GM21529 (cell line): ENCODE results near the gene OPA1.

Experiments used
- ATAC-seq: cut with Tn5 transposase; IDR thresholded peaks from one replicate; pipeline ENCODE4 v1.9.1; 2021; ENCODE audit not compliant: unreplicated experiment

OPA1 gene

DNA sequence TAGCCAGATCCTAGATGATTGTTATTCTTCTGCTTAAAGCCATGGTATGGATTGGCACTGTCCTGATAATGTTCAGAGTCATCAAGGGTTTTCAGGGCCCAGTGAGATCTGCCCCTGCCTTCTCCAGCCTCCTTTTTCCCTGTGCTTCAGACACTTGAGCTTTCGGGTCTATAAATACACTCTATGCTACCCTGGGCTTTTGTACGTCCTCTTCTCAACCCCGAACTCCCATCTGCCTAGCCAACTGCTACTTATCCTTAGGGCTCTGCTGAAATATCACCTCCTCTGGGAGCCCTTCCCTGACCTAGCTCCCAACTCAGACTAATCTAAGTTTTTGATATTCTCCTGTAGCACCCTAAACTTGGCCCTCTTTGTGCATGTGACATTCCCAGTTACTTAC is 115.3 kb downstream of the OPA1 start:
- no peak for ATAC-seq

DNA sequence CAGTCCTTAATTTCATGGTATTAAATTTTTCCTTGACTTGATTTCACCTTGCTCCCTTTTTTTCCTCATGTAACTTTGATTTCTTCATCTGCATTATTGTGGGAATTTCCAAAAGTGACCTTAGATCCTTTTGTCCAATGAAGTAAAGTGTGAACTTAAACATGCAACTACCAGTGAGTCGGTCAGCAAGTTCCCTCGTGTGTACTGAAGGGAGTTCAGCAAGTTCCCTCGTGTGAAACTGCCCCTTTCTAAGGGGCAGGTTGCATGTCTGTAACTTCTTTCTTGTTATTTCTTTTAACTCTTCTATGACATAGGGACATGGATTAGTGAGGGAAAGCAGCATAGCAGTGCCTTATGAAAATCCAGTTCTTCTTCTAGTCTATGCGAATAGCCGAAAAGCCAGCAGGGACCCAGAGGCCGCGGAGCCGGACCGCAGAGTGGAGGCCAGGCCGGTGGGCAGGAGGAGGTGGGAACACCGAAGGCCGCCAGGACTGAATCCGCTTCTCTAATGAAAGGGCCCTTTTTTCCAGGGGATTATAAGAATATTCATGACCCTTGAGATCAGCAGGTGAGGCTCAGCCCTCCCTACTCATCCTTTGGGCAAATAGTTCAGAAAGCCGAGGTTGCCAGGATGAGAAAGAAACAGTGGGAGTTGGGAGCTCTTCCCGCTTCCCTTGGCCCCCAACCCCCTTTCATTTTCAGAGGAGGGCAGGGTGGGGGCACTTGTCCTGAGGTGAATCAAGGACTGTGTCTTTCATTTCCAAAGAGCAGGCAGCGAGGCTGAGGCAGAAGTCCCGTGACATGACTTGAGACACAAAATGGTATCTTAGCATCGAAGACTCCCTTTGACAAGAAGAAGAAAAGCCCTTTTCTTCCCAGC is 117.5 kb downstream of the OPA1 start:
- ATAC-seq: no peak

DNA sequence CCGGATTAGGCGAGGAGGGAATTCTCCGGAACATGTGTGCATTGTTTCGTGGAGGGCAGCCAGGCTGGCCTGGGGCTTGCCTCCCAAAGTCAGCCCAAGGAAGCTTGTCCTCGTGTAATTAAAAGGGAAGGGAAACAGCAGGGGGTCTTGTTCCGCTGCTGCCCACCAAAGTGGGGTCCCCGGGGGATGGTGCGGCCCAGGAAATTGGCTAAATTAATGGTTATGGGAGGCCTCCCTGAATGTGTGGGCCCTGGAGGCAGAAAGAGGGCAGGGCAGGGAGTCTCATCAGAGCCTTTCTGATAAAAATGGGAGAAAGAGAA is 118.1 kb downstream of the OPA1 start:
- ATAC-seq: no peak

DNA sequence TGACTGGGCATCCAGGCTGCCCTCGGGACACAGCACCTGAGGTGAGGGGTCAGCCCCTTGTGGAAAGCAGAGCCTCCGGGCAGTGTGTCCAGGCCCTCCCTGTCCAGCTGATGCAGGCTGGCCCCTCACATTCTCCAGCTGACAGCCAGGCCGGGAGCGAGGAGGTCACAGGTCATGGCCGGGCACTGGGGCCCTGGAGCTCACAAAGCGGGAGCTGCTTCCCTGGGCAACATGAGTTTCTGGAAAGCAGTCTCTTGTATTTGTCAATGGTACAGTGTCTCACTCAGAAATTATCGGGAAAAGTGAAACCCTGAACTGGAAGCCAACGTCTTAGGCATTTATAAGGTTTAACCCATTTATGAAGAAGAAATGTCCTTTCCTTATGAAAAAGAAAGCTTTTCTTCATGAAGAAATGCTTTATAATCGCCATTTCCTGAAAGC is 118.5 kb downstream of the OPA1 start:
- ATAC-seq: no peak

DNA sequence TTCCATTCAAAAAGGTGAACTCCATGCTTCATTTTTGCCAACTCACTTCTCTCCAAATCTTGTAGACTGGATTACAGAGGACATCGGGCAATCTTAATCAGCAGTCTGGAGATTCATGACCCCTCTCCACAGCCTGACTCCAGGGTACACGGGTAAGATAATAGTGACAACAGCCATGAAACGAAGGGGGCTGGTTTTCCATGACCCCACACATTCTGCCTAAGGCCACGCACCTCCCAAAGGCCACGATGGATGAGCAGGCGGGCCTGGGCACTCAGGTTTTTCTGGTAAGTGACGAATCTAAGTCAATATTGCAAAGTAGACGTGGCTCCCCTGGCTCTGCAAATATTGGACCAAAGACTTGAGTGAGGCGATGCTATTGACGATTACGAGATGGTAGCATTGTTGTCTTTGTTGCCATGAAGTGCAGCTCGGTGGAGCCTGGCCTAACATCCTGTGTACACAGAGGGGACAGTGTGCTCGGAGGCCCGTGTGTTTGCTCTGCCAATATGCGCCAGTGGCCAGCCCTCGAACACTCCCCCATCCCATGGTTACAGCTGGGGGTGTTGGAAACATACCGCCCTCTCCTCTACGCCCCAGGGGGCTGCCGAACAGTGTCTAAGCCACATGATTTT is 119.1 kb downstream of the OPA1 start:
- no peak for ATAC-seq

DNA sequence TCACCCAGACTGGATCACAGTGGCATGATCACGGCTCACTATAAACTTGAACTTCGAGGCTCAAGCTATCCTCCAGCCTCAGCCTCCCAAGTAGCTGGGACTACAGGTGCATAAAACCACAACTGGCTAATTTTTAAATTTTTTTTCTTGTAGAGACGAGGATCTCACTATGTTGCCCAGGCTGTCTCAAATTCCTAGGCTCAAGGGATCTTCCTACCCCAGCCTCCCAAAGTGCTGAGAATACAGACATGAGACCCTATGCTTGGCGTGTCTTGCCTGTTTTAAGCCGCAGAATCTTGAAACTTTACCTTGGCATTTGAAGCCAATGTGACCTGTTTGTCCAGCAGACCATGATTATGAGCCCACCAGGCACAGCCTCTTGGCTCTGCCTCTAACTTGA is 119.9 kb downstream of the OPA1 start:
- ATAC-seq: no peak

DNA sequence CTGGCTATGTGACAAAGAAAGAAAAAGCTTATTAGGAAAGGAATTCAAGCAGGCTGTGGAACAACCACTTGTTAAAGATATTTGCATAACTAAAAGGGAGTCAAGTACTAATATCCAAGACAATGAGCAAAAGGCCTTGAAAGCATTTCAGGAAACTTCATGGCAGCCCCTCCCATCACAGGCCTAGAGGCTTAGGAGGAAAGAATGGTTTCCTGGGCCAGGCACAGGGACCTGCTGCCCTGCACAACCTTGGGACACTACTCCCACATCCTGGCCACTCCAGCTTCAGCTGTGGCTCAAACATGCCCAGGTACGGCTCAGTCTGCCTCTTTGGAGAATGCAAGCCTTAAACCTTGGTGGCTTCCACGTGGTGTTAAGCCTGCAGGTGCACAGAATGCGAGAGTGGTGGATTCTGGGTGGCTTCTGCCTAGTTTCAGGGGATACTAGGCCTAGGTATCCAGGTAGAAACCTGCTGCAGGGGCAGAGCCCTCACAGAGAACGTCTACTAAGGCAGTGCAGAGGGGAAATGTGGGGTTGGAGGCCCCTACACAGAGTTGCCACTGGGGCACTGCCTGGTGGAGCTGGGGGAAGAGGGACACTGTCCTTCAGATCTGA is 121.6 kb downstream of the OPA1 start:
- ATAC-seq: no peak

DNA sequence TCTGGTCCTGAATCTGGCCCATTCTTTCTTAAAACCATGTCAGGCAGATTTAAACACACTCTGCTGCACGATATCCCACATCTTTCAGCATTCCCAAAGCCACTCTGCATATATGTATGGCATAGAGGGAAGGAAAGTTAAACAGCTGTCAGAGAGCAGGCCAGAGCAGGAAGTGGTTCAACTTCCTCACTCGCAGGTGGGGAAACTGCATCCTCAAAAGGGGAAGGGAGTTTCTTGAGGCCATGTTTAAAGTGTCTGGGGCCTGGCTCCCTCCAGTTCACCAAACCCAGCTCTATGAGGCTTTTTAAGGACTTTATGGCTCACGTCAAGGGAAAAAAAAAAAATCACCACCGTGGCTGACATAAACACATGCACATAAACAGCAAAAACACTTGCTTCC is 123.1 kb downstream of the OPA1 start:
- no peak for ATAC-seq

DNA sequence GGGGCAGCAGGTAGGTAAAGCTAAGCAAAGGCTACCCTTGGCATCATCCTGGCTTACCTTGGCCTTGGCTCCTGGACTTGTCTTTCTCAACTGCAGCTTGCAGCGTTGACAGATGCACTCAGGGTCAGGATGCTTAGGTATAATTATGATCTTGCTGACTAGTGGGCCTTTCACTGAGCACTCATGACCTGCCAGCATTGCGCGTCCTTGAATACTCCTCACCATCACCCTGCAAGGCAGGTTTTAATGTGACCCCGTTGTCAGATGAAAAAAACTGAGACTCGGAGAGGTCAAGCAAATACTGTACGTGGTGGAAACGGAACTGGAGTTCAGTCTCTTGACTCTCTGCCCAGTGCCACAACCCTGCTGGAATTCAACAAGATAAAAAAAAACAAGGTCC is 126.7 kb downstream of the OPA1 start:
- ATAC-seq: no peak

DNA sequence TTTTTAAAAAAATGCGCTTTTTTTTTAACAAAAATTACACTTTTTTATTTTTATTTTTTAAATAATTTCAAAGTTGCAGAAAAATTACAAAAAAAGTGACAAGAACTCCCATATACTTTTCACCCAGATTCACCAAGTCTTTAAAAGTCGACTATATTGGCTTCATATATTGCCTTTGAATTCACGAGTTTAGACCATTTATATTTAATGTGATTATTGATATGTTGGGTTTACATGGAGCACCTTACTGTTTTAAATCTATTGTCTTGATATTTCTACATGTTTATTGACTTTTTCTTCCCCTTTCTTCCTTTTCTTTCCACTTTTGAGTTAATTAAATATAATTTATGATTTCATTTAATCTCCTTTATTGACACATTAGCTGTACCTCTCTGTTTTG is 127.2 kb downstream of the OPA1 start:
- ATAC-seq: no peak

DNA sequence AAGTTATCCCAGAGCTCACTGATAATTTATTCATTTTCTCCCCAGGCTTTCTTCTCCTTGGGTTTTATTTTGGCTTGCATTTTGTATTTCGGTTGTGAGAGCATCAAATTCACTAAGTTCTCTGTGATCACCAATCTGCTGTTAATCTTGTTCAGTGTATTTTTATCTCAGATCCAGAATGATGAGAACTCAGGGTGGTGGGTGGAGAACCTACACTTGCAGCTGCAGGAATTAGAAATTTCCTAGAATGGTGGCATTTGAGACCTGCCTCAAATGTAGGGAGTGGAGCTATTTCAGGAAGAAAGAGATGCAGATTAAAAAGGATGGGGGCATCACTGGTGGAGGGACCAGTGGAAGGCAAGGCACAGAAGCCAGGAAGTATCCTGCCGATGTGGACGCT is 129.6 kb downstream of the OPA1 start:
- ATAC-seq: no peak

DNA sequence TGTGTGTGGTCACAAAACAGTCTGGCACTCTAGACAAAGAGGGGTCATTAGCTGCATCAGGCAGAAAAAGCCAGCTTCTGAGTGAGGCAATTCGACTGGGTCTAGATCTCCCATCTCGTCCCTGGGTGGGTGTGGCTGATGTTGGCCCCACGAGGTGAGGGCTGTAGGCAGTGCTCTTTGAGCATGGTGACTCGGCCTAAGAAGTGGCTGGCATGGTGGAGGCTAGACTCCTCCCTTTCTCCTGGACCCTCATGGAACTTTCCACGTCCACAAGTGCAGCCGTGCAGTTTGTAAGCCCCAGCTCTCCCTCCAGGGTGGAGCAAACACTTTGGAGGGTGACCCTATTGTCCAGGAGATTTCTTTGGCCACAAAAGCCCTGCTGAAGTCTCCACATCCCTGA is 134.1 kb downstream of the OPA1 start:
- ATAC-seq: no peak

DNA sequence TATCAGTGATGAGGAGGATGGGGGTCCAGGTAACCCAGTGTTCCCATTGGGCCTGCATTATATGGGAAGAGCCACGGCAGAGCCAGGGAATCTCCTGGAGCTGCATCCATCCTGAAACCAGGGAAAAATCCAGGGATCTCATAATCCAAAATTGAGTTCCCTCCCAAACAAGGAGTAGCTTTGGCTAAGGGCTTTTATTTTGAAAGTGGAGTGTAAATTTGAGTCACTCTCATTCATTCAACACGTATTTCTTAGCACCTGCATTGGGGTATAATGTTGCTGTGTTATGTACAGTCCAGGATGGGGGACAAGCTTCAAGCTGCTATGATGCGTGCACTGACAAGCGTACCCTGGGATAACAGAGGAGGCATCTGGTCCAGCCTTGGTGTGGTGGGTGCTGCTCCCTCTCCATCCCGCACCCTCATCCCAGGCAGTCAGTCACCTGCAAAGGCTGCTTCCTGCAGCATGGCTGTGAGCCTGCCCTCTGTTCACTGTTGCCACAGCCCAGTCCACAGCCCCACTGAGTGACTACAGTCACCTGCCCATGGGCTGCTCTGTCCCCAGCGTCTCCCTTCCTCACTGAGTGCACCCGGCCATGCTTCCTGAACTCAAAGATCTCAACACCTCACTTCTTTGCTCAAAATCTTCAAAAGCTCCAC is 135.6 kb downstream of the OPA1 start:
- no peak for ATAC-seq

DNA sequence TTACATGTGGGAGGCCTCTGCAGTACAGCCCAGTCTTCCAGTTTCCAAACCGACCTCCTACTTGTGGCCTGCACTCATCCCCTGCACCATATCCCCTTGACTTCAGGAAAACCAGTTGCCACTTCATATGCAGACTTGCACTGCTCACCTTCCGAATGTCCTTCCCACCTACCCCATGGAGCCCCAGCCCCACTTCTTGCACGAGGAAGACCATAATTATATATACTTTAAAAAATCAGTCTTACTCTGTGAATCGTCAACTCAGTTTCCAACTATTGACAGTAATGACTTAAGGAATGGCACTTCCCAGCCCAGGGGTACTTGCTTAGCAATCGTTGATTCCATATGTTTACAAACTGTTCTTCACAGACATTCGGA is 136.1 kb downstream of the OPA1 start:
- no peak for ATAC-seq

DNA sequence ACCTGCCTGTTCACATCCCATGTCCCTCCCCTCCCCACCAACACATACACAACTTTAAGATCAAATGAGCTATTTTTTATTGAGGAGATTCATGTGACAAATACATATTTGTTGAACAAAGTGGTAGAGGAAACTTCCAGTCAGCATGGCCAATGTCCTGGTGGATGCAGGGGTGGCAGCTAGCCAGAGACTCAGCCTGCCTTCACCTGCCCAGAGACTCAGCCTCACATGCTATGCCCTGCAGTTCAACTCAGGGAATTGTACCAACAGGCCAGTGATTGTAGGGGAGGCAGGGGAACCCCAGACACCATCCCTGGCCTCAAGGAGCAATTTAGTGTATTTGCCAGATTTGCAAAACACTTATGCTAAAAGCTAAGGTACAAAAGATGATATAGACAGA is 136.6 kb downstream of the OPA1 start:
- ATAC-seq: no peak

DNA sequence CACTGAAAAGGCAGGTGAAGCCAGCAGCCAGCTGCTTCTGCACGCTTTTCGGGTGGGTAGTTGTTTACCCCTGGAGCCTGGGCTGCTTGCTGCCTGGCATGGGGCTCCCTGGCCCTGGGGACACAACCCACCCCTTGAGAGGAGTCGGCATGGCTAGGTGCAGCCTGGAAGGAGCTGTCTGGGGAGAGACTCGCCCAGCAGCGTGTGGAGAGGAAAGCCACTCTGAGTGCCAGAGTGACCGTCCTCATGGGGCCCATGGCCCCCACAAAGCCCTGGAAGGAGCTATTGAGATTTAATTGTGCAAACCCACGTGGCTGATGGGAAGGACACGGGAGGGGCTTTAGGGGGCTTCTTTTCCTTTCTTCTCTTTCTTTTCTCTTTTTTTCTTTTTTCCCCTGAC is 137.5 kb downstream of the OPA1 start:
- no peak for ATAC-seq

DNA sequence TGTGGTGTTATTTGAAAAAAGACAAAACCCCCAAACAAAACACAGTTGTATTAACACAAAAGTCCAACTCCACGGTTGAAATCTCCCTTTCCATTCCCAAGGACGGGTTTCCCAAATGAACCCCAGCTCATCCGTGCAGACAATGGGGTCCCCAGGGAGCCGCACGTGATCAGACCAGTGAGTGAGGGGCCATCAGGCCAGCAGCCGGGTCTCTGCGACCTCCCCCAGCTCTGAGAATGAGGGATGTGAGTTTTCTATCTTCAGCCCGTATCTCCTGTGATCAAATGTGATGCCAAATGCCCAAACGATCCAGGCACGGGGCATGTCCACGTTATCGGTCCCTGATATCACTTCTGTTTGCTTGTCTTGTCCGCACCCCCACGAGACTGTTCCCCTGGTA is 138.0 kb downstream of the OPA1 start:
- no peak for ATAC-seq

DNA sequence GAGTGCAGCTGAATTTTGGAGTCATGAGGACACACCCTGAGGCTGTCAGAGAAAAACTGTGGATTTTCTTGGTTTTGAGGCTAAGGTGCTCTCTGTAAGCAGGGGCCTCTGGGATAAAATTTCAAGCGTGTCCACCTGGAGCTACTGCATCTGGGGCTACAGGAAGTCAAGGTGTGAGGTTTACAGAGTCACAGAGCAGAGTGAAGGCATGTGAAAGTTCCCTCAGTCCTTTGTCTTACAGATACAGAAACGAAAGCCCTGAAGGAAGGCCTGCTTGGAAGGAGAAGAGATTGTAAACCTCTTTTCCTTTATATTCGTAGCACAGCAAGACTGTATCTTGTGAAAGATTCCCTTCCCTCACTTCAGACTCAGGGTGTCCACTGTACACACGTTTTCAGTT is 138.6 kb downstream of the OPA1 start:
- no peak for ATAC-seq

DNA sequence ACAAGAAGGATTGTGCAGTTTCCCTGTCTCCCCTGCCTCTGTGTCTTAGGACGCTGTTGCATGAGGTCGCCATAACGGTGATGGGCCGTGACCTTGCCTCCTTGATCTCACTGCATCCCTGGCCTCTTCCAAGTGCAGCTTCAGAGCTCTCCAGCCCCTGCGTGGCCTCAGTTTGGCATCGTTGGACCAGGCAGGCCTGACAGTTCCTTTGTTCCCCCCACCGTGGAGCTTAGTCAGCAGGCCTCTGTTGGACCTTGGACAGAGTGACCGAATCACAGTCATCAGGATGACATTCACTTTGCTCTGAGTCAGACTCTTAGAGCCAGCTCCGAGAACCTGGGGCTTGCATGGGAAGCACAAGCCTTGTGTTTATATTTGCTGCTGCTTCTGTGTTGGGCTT is 139.4 kb downstream of the OPA1 start:
- no peak for ATAC-seq

DNA sequence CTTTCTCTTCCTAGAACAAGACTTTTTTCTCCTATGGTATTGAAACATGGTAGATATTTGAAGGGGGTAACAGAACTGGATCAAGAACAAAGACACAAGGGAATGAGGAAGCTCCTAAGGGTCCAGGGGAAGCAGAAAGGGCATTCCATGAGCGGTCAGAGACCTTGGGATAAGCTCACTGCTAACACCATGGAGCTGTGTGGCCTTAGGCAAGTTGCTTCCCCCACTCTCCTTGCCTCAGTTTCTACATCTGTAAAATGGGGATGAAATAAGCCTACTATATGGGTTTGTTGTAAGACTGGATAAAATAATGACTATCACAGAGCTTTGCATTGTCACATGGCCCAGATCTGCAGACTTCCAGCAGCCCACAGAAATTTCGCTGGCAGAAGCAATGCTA is 139.8 kb downstream of the OPA1 start:
- ATAC-seq: no peak

DNA sequence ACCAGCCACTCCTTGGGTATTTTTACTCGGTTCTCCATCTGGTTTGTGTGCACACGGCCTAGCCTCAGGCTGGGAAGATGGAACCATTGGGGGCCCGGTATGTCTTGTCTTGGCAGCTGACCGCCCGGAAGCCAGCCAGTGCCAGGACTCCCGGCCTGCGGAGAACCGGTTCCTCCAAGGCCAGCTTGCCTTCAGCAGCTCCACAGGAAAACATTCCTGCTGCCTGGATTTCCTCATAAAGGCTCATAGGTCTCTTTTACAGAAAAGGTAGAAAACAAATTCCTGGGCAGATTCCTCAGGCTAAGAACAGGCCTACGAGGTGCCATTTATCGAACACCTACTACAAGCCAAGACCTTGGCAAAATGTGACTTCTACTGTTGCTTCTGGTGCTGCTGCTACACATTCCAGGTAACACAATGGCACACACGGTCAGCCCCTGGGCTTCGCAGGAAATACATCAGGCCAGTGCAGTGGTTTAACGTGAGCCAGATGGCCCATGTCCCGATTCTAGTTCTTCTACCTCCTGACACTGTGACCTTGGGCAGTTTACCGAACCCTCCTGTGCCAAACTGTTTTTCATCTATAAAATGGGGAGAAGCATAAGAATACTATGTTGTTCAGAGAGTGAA is 141.8 kb downstream of the OPA1 start:
- no peak for ATAC-seq
